Epithelial cell of proximal tubule (primary cell): ENCODE results near the gene TOX2. TPM values are rescaled to one million over a fixed set of nuclear protein-coding genes. Genes with fewer than 3 reads are reported as not detected.
"Not testable (repeated sequence)": the region's sequence is repeated elsewhere in the genome, so short reads cannot be mapped to it uniquely, and the experiment has no call there.

Experiments
- DNase-seq: peaks from one replicate; pipeline ENCODE4 v3.0.0-alpha.2; 2011; ENCODE audit warnings: low read depth
- H3K4me3 ChIP-seq: 2 replicates; pipeline ENCODE4 v1.5.1; 2011; ENCODE audit warnings: low read depth, mild to moderate bottlenecking, low read length
- total RNA-seq: library from RNA; depleted of rRNA; stranded (reverse); fragments of >200 nt; gene quantifications from 2 replicates; pipeline ENCODE4 v1.2.3, GENCODE V29; 2015
- TF ChIP-seq, protein P1 (sequence below): conservative IDR thresholded peaks from 2 replicates; pipeline ENCODE4 v1.5.1; 2012; ENCODE audit warnings: low read depth, mild to moderate bottlenecking, low read length

Gene TOX2
- total RNA-seq, 1 donor from 2014 or later: 2.5 TPM

DNA sequence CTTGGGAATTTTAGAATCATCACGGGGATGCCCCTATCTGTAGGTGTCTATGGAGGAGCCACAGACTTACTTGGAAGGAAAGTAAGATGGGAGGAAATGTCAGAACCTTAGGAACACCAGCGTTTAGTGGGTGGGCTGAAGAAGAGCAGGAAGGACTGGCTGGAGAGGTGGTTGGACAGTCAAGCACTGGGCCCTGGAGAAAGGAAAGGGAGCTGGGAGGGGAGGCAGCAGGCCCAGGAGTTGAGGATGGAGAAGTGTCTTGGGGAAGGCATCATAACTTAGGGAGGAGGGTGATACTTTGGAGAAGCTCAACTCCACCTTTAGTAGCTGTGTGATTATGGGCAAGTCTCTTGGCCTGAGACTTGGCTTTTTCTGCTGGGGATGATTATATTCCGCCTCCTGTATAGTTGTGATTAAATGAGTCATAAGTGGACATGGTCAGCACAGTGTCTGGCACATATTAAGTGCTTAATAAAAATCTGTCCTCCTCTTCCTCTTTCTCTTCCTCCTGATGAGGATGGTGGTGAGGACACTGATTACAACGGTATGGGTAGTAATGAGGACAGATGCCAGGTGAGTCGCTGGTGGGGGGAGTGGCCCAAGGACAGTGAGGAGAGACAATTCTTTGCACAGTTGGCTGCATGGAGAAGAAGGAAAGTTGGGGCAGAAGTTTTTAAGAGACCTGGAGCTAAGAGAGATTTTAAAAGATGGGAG lies 125.7 kb downstream of the TOX2 start:
- DNase-seq: no peak
- TF ChIP-seq, protein P1, sequence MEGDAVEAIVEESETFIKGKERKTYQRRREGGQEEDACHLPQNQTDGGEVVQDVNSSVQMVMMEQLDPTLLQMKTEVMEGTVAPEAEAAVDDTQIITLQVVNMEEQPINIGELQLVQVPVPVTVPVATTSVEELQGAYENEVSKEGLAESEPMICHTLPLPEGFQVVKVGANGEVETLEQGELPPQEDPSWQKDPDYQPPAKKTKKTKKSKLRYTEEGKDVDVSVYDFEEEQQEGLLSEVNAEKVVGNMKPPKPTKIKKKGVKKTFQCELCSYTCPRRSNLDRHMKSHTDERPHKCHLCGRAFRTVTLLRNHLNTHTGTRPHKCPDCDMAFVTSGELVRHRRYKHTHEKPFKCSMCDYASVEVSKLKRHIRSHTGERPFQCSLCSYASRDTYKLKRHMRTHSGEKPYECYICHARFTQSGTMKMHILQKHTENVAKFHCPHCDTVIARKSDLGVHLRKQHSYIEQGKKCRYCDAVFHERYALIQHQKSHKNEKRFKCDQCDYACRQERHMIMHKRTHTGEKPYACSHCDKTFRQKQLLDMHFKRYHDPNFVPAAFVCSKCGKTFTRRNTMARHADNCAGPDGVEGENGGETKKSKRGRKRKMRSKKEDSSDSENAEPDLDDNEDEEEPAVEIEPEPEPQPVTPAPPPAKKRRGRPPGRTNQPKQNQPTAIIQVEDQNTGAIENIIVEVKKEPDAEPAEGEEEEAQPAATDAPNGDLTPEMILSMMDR: no peak
- no peak overlapping the region for H3K4me3 ChIP-seq

DNA sequence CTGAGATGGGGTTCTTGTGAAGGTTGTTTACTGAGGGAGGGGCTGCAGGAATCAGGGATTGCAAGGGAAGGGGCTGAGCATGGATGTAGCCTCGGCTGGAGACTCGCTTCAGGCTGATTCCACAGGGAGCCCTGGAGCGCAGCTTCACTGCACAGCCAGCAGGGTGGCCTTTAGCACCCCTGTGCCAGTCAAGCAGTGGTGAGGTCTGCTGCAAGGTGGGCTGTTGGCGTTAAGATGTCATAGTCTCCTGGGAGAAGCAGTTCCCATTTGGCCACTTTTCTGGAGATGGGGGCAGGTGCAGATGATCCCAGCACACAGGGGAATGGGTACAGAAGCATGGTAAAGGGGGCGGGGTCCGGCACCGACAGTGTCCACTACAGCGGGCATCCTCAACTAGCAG lies 126.3 kb downstream of the TOX2 start:
- H3K4me3 ChIP-seq: no peak overlapping the region
- TF ChIP-seq, protein P1: no peak
- DNase-seq: no peak

DNA sequence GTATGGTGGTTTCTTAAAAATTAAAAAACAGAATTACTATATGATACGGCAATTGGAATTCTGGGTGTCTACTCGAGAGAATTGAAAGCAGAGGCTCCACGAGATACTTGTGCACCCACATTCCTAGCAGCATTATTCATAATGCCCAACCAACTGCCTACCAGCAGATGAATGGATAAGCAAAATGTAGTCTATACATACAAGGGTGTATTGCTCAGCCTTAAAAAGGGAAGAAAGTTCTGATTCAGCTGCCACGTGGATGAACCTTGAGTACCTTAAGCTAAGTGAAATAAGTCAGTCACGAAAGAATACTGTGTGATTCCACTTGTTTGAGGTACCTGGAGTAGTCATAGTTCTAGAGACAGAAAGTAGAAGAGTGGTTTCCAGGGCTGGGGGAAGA lies 130.1 kb downstream of the TOX2 start:
- H3K4me3 ChIP-seq, DNase-seq: not testable (repeated sequence)

DNA sequence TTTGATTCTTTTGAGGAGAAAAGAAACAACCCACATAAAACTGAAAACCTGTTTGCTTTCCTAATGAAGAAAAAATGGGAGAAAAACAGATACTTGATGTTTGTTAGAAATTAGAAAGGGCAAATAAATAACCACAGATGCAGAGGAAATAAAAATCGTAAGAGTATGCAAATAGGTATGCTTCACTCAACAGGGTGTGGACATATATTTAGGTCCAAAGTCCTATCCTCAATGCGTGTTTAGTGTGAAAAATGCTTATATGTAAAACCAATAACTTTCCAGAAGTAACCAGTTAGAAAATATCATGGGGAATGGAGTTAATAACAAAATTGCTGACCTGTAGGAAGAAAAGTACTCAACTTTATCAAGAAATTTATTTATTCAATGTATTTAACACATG lies 135.7 kb downstream of the TOX2 start:
- TF ChIP-seq, protein P1: no peak
- no peak for DNase-seq
- no peak overlapping the region for H3K4me3 ChIP-seq

DNA sequence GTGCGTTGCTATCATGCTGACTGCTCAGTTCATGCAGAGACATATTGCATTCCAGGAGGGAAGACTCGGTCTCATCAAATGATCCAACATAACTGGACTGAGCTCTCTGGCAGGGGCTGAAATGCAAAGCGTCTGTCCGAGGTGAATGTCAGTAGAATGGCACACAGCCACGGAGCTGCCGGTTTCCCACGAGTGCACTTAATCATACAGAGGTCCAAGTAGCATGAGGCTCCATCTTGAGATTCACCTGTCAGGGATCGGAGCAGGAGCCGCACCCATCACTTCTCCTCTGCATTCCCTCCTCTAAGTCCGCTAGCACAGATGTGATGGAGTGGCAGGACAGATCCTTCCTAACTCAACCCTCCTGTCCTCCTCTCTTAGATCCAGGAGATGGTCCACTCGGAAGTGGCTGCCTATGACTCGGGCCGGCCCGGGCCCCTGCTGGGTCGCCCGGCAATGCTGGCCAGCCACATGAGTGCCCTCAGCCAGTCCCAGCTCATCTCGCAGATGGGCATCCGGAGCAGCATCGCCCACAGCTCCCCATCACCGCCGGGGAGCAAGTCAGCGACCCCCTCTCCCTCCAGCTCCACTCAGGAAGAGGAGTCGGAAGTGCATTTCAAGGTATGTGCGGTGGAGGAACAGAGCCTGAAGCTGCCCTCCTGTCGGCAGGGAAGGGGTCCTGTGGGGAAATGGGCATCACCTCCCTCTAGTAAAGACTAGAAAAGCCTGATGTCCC lies 136.4 kb downstream of the TOX2 start:
- H3K4me3 ChIP-seq: no peak overlapping the region
- DNase-seq: no peak
- TF ChIP-seq, protein P1: no peak

DNA sequence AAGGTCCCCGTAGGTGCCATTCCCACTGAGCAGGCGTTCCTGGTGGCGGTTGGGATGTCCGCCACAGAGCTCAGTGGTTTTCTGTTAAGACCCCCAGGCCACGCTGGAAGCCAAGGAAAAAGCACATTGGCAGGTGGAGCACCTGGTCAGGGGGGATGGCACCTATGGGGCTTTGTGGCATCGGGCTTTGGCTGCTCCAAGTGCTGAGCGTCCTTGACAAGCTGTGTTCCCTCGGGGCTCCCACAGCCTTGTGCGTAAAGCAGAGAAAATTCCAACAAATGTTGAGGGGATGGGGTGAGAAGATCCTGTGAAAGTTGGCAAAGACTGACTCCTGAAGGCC lies 137.0 kb downstream of the TOX2 start:
- H3K4me3 ChIP-seq: no peak overlapping the region
- TF ChIP-seq, protein P1: no peak
- no peak for DNase-seq

DNA sequence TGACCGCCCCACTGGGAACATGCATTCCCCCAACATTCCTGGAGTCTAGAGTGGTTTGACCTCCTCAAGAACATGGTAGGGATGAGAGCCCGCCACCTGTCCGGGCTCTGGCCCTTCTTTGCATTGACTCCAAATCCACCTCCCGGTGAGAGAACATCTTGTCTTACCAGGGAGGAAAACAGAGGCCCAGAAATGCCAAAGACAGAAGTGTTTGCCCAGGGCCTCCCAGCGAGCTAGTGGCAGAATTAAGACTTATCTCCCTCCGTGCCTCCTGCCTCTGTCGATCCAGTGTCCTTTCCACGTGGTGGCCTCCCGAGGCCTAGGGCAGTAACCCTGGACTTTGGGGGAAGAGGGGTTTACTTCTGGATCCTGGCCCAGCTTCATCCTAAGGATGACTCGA lies 137.5 kb downstream of the TOX2 start:
- DNase-seq: no peak
- no peak overlapping the region for H3K4me3 ChIP-seq
- TF ChIP-seq, protein P1: no peak
